GM21737 (cell line): ENCODE data around the gene AOPEP.

Experiments
- ATAC-seq: cut with Tn5 transposase; IDR thresholded peaks from one replicate; pipeline ENCODE4 v1.9.1; 2021; ENCODE audit warnings: mild to moderate bottlenecking, moderate library complexity; ENCODE audit not compliant: unreplicated experiment

AOPEP gene

DNA sequence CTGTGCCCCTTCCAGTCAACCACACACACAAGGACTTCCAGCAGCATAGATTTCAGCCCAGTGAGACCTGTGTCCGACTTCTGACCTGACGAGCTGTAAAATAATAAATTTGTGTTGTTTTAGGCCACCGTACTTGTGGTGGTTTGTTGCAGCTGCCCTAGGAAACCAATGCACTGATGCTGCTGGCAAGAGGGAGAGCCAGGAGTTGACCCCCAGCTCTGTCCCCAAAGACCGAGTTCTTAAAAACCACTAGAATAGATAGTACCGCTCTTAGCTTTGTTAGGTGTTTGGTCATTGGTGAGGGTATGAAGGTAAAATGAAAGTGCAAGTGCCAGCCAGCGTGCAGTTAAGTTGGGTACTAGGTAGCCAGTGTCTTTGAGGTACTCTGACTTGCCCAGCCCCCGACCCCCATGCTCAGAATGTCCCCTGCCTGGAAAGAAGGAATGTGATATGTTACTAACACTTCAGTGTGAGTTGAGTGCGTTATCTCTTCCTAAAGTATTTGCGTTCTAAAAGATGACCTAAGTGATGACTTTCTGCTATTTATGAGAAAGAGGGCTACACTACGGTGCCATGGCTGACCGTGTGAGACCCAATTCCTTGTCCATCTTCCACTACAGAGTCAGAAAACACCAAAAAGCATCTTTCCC is 185.6 kb downstream of the AOPEP start:
- no peak for ATAC-seq

DNA sequence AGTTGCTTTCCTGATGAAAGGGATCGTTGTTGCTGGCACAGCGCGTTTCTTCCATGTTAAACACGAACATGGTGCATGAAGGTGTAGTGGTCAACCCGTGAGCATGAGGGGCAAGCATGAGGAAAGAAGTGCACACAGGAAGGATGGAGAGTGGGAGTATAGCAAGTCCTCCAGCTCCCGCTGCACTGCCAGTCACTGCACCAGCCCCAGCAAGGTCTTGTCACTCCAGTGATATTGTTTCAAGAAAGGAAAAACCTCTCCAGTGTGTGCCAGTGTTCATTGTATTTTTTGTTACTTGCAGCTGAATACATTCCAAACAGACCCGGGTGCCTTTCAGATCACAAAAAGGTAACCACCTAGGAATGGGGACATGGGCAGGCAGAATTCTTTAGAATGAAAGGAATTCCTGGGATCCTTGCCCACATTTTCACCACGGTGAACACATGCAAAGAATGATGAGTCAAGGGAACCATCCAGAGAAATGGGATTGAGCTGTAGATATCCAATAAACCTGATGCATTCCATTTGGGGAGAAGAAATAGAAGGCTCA is 186.3 kb downstream of the AOPEP start:
- no peak for ATAC-seq

DNA sequence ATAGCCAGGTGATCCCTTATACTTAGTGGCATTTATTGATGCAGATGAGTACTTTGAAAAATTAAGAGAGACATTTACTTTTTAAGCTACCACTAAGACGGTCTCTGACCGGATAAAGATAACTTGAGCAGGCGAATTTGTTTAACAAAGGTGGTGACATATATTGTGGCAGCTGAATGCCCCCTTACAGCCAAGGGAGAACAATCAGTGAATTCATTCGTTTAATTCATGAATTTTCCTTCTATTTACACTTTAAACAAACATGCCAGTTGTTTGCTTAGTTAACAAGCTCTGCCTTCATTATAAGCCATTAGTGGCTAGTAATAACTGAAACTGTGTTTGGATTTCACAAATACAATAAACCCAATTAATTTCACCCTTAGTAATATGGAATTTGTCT is 187.1 kb downstream of the AOPEP start:
- ATAC-seq = no peak

DNA sequence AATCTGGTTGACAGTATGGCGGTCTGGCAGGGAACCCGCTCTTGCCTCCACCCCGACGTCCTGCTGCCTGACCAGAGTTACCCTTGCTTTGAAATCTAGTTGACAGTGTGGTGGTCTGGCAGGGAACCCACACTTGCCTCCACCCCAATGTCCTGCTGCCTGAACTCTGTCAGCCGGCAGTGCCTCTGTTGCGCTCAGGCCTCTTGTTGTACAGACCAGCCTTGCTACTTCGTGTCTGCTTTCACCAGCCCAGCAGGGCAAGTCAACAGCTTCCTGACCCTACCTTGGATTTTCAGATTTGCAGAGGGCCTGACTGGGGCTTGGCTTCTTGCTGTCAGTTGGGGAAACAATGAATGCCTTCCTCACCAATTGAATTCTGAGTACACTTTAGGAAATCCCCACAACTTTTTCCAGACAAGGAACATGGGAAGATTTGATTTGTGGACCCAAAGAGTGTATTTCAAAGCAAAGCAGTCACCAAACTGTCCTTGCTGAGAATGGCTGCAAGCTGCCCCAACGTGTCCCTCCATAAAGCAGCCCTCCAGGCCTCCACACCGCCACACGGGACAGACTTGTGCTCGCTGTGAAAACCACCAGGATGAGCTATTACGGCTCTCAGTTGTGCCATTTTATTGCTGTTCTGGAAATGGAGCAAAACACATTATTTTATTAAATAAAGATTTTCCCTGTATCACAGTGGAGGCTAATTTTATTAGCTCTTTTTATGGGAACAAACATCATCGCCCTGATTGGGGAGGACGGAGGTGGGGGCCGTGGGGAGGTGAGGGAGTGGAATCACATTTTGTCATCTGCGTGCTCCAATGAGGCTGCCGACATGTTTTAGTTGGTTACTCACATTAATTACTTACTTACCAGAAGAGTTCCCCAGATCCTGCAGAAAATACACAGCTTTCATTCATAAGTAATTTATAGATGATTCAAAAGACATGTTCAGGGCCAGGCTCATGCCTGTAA is 189.3 kb downstream of the AOPEP start:
- ATAC-seq = no peak

DNA sequence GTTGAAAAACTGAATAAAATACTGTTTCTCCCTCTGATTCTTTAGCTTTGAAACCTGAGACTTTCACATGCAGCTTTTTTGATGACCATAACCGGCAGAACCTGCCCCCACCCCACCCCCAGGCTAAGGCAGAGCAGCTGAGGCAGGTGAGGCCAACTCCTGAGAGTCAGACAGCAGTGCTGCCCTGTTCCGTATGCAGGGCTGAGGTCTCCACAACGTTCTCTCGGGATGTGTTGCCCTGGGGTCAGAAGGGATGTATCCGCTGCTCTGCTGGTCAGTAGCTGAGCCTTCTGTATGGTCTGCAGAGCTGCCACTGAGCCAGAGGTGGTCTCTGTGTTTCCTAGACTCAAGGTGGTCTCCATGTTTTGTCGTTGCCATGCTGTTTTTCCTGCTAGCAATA is 190.5 kb downstream of the AOPEP start:
- no peak for ATAC-seq

DNA sequence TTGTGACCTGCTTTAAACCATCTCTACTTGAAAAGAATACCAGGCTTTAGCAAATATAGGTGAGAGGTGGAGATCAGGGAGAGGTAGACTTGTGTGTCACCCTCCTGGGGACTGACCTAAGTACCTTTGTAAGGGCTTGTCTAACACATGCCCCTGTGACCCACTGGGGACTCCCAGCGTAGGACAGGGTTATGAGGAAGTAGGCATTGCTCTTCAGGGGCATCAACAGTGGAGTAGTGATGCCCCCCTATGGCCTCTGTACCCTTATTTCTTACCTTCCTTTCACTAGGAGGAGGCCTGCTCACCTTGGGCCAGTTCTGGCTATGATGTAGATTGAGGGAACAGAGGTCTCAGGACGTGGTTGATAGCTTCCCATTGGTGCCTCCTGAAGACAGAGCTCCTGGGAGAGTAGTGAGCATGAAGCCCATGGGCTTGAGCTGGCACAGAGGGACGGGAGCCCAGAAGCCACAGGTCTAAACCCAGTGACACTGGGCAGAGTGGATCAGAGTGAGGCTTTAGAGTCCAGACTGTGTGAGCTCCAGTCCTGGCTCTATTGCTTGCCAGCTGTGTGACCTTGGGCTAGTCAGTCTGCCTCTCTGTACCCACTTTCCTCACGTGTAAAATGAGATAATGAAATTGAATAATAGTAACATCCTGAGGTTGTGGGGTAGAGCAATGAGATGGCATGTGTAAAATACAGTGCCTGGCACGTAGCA is 191.7 kb downstream of the AOPEP start:
- ATAC-seq = no peak

DNA sequence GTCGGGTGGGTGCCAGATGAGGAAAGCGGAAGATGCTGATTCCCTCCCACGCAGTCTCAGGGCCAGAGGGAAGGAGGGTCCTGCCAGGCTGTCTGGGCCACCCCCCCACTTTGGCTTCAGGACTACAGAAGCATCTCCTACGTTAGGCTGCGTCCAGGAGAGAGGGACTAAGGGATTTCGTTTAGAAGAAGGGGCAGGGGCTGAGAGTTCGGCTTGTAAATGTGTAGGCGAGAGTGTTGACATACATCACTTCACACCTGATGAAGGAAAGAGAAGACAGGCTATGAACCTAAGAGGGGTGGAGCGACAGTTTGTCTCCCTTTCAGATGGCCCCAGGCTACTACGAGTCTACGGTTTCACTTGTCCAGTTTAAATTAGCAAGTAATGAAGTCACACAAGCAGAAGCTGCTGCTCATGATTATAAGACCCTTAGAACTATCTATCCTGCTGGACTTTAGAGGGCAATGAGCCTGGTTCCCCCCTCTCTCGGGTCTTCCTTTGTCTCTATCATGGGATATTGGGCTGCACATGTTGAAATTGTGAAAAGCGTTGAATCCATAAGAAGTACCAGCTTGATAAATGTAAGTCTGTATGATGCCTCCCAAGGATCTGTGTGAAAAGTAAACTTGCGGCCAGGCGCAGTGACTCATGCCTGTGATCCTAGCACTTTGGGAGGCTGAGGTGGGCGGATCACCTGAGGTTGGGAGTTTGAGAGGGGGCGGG is 193.0 kb downstream of the AOPEP start:
- no peak for ATAC-seq

DNA sequence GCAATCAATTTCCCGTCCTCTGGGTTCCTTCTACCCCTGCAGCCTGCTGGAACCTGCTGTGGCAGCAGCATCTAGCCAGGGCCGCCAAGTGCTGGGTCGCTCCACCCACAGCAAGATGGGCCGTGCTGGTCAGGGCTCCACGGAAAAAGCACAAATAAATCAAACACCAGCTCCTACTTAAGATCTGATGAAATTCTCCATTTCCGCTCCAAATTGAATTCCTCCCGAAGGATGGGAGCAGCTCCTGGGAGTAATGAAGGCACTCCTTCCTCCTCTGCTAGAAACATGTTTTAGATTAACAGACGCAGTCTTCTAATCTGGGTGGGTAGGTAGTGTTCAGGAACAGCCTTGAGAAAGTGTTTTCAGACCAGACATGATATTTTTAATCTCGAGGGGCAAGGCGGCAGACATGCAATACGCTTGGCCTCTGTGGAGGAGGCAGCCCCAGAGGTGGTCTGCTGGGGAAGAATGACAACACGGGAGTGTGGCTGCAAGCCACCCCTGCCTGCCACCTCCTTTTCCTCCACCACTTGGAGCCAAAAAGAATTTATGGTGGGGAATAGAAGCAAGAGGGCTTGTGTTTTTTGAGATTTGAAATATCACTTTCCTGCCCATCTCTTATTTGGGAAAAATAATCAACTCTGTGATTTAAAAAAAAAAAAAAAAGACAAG is 194.1 kb downstream of the AOPEP start:
- no peak for ATAC-seq

DNA sequence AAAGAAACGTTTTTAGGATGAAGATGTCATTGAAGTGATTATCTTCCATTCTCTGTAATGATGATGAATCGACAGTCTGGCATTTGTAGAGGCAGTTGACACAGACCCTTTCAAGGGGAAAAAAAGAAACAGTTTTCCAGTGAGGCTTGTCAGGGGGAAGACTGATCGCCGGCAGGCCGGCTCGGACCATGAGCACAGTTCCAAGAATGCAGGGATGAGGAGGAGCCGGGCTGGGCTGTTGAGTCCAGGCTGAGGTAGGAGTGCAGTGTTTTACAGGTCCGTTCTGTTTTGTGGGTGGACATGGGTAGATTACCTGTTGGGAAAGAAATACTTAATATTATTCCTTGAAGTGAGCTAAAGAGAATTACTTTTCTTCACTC is 194.6 kb downstream of the AOPEP start:
- no peak for ATAC-seq

DNA sequence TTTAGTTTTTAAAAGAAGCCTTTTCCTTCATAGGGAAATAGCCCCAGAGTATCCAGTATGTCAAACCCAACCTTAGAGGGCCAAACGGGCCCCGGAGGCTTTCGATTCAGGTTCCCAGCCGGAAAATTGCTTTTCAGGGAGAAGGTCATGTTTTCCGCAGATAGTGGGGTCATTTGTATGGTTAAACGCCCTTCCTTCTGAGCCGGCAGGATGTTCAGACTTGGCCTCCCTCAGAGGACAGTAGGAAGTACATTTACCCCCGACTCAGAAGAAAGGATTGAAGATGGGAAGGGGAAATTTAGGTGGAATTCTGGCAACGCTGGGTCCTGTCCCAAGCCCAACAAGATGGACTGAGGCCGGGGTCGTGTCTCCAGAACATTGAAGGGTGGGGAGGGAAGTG is 195.2 kb downstream of the AOPEP start:
- ATAC-seq = no peak

DNA sequence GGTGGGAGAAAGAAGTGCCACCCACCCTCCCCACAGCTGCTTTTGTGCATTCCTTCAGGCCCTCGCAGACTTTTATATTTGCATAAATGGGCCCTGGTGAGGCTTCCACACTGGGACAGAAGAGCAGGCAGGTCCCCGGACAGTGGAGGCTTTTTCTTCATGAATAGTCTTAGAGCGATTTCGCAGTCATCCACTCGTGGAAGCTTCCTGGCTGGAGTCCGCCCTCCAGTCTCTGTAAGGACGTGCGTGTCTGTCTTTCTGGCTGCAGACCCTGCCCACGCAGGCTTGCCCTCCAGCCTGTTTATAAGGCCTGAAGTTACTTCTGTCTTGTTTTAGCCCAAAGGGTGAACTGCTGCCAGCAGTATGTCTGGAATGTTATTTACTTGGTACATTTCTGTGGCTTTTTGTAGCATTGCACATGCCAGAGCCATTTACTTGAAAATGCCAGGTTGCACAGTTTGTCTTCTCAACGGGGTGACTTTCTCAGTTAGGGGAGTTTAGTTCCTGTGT is 195.7 kb downstream of the AOPEP start:
- no peak for ATAC-seq

DNA sequence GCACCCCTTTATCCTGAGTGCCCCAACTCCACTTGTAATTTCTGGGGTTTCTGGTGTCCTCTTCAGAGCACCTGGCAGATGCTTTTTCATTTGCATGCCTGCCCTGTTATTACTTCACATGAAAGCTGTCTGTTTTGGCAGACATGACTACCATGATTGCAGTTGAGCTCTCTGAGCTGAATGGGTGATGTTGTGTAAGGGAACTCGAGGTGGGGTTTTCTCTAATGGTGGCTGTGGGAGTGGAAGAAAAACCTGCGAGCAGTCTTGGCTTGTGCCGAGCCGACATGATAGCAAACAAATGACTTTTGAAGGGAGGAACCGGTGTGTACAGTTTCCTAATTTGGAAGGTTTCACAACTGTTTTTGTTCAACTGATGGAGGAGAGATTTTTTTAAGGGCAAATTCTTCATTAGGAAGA is 196.2 kb downstream of the AOPEP start:
- no peak for ATAC-seq

DNA sequence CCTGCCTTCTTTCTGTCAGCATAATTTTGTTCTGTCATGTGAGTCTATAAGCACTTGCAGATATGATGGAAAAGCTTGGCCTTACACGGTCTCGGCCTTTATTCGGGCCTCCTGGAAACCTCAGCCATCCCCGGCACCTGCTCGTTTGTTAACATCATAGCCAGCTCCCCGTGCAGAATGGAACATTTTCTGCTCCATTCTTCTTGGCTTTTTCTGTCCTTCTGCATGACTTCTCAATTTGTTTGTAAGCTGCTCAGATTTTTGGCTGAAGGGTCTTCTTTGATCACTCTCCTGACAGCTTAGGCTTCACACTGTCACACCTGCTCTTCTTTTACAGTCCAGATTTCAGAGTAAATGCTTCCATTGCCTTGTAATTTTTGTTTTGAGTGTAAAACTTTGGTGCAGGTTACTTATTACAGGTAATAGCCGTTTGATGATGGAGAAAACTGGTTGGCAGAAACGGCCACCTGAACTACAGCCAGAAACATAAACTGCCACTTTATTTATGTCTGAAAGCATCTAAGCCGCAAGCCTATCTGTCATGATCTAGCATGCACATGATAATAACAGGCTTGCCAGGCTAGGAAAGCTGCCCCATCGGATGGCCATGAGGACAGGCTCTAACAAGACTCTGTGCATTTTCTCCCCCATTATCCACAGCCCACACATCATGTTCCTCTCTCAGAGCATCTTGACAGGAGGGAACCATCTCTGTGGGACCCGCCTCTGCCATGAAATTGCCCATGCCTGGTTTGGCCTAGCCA is 197.0 kb downstream of the AOPEP start:
- no peak for ATAC-seq

DNA sequence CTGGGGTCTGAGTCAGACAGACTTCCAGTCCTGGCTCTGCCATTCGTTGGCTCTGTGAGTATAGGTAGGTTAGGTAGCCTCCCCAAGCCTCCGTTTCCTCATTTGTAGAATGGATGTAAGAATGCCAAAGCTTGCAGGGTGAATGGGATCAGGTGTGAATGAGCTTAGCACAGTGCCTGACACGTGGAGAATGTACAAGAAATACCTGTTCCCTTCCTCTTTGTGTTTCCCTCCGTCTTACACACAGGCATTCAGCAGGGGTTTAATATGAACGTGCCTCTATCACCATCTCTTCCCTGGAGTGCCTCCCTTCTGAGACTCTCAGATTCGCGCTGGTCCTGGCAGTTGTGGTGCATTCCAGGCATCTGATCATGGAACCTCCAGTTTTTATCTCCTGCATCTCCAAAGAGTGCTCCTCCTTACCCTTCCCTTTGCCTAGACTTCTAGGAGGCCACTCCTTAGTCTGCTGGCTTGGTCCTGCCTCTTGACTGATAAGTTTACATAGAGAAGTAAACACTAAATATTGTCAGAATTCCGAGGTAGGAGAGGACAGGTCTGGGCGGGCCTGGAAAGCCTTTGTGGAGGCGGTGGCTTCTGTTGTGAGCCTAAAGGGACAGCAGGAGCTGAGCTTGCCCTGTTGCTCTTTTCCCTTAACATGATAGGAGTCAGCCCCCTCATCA is 199.4 kb downstream of the AOPEP start:
- ATAC-seq = no peak

DNA sequence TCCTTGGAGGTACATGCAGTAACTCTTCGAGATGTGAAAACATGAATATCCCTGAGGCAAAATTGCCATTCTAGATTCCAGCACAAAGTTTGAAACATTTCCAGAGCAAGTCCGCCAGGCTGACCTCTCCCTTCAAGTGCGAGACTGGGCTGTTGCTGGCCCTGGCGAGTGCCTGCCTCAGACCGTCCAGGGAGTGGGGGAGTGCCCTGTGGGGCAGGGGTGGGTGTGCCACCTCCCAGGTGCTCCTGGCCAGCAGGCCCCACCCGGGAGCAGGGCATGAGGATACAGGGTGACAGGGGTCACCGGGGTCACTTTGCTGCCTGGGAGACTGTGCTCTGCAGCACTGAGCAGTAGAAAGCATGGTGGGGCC is 199.9 kb downstream of the AOPEP start:
- ATAC-seq = no peak

DNA sequence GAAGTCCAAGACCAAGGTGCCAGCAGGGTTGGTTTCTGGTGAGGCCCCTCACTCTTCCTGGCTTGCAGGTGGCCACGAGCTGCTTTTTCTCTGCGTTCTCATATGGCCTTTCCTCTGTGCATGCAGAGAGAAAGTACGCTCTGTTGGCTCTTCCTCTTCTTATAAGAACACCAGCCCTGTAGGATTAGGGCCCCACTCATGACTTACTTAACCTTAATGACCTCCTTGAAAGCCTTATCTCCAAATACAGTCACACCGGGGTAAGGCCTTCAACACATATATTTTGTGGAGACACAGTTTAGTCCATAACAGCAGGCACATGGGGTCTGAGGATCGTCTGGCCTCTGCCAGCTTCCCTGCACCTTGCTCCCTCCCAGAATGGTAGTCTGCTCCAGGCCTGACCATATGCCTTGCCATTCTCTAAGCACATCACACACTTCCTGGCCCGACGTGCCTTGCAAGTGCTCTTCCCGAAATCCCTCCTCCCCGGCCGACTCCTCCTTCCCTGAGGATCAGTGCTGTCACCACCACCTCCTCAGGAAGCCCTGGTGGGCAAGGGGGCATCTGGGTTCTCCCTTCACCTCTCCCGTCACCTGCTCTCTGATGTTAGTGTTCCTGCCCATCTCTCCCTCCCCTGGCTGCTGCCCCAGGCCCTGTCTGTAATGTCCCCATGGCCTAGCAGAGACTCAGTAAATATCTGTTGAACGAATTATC is 200.7 kb downstream of the AOPEP start:
- ATAC-seq = no peak

DNA sequence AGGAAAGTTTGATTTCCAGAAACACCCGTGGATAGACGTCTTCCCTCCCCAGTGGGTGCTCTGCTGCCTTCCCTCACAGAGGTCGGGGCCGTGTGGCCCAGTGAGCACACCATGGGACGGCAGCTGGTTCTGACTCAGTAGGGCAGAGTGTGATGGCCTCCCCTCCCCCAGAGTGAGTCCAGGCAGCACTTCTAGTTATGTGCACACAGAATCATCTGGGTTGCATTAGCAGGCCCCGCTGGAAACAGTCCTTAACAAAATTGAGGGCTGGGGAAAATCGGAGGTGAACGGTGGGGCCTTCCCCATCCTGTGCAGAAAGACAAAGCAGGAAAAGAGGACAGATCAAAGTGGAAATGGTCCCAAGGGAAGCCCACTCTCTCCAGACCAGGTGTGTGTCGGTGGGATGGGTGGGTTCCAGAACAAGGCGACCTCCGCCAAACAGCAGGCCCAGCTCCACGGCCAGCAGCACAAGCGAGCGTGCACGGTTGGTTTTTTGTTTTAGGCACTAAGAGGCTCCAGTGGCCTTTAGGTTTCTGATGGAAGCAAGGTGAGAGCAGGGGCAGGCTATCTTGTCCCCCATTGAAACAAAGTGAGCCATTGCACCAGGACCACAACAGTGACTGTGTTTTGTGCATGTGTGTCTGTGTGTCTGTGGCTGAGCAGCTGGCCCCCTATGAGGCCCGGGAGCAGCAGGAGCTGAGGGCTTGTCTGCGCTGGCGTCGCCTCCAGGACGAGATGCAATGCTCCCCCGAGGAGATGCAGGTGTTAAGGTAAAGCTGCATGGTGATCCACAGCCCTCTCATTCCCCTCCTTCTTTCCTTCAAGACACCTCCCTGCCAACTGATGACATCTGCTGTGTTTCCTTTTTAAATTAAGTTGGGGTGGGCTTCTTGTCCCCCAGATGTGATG is 201.5 kb downstream of the AOPEP start:
- no peak for ATAC-seq
